ENCODE data around the gene CLDN14.

DNA sequence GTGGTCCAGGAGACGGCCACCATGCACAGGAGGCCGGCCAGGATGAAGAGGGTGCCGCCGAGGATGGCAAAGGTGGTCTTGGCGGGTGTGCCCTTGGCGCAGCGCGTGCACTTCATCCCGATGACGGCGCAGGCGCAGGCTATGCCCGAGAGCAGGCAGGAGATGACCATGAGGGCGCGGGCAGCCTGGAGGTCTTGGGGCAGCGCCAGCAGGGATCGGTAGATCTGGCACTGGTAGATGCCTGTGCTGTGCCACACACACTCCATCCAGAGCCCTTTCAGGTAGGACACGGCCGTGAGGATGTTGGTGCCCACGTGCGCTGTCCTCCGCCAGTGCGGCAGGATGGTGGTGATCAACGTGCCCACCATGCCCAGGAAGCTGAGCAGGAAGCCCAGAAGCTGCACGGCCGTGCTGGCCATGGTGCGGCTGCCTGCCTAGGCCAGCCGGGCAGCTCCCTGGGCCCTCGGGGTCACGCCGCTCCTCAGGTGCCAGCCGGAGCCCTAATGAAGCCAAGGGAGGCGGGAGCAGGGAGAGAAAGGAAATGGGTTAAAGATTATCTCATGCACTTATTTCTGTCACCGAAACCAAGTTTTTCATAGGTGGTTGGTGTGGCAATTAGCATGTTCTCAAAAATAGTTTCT, 18.5 kb downstream of the CLDN14 start:
- no peak for TF ChIP-seq ARNT (IDR thresholded peaks at IDR 0.05)
- TF ChIP-seq FOXK2 (IDR thresholded peaks at IDR 0.05), result no peak
- TF ChIP-seq CTBP1 (IDR thresholded peaks at IDR 0.05; ENCODE audit: borderline replicate concordance), result no peak
- no peak for TF ChIP-seq SUZ12 (IDR thresholded peaks at IDR 0.05)
- TF ChIP-seq TARDBP (IDR thresholded peaks at IDR 0.05), result no peak
- TF ChIP-seq SP1 (IDR thresholded peaks at IDR 0.05), result no peak
- TF ChIP-seq FOXA1 (IDR thresholded peaks at IDR 0.05), result no peak
- TF ChIP-seq PKNOX1 (IDR thresholded peaks at IDR 0.05), result no peak
- TF ChIP-seq BHLHE40 (IDR thresholded peaks at IDR 0.05; ENCODE audit: borderline replicate concordance), result no peak
- no peak for TF ChIP-seq LEF1 (IDR thresholded peaks at IDR 0.05; ENCODE audit: borderline replicate concordance)
- TF ChIP-seq ZNF384 (IDR thresholded peaks at IDR 0.05), result no peak
- no peak for TF ChIP-seq FOXM1 (IDR thresholded peaks at IDR 0.05; ENCODE audit: borderline replicate concordance)

Data from HEK293T (cell line).